CD14-positive monocyte (primary cell): ENCODE data around the gene TRIM65. TPM values are rescaled to one million over a fixed set of nuclear protein-coding genes. Genes with fewer than 3 reads are reported as not detected.
A peak's percentile ranks its signal among the peaks of the same experiment; 100 is the strongest.

Experiments
- DNase-seq, 3 donors: peaks; one replicate each; pipeline ENCODE4 v3.0.0-alpha.2; 2011 to 2022
- H2AFZ ChIP-seq: 2 replicates; pipeline ENCODE4 v1.6.0; 2012; ENCODE audit warnings: mild to moderate bottlenecking, low read depth, low read length, inconsistent platforms; ENCODE audit not compliant: insufficient read depth, poor library complexity, severe bottlenecking
- H3K27ac ChIP-seq, 2 donors: 1 replicate in 1 of 2; 2 replicates in 1 of 2; pipeline ENCODE4 v1.5.1; 2012 to 2013; ENCODE audit warnings: low read length in 2 of 2, control low read depth in 1 of 2, inconsistent platforms in 1 of 2, low read depth in 1 of 2, mild to moderate bottlenecking in 1 of 2
- H3K27me3 ChIP-seq, 2 donors: one replicate each; pipeline versions ENCODE4 v1.6.0 to v1.6.1; 2011 to 2013; ENCODE audit warnings: low read length in 2 of 2; ENCODE audit not compliant: control insufficient read depth in 2 of 2, insufficient read depth in 2 of 2
- H3K36me3 ChIP-seq, 2 donors: replicated peaks in 1 of 2; 1 replicate in 1 of 2; 2 replicates in 1 of 2; pipeline versions ENCODE4 v1.5.1 to v1.6.1; 2012 to 2013; ENCODE audit warnings: low read length in 2 of 2, control low read depth in 1 of 2, inconsistent platforms in 1 of 2, mild to moderate bottlenecking in 1 of 2; ENCODE audit not compliant: insufficient read depth in 2 of 2, control insufficient read depth in 1 of 2
- H3K4me1 ChIP-seq, 2 donors: 1 replicate in 1 of 2; 2 replicates in 1 of 2; pipeline versions ENCODE4 v1.5.1 to v1.6.1; 2012 to 2013; ENCODE audit warnings: low read length in 2 of 2, control low read depth in 1 of 2, inconsistent platforms in 1 of 2, mild to moderate bottlenecking in 1 of 2, moderate library complexity in 1 of 2; ENCODE audit not compliant: insufficient read depth in 2 of 2, control insufficient read depth in 1 of 2
- H3K4me2 ChIP-seq: replicated peaks from 2 replicates; pipeline ENCODE3; 2012; ENCODE audit warnings: low read length, moderate library complexity, mild to moderate bottlenecking; ENCODE audit not compliant: poor library complexity, severe bottlenecking; ENCODE audit errors: extremely low read depth
- H3K4me3 ChIP-seq, 3 experiments: fragments of 200-600 bp in 1 of 3; sonication (generic) in 1 of 3; replicated peaks in 1 of 3; 1 replicate in 2 of 3; 2 replicates in 1 of 3; pipeline ENCODE4 v1.5.1; 2011 to 2013; ENCODE audit warnings: low read length in 3 of 3, mild to moderate bottlenecking in 3 of 3, control low read depth in 2 of 3, low read depth in 2 of 3, inconsistent platforms in 1 of 3, moderate library complexity in 1 of 3
- H3K79me2 ChIP-seq: 2 replicates; pipeline ENCODE4 v1.6.0; 2012; ENCODE audit warnings: mild to moderate bottlenecking, control low read depth, inconsistent platforms, low read length, moderate library complexity; ENCODE audit not compliant: insufficient read depth
- H3K9ac ChIP-seq: 2 replicates; pipeline ENCODE4 v1.6.0; 2017; ENCODE audit warnings: low read length, mild to moderate bottlenecking; ENCODE audit not compliant: insufficient read depth, poor library complexity, severe bottlenecking
- H3K9me3 ChIP-seq, 2 donors: replicated peaks in 1 of 2; 1 replicate in 1 of 2; 2 replicates in 1 of 2; pipeline versions ENCODE4 v1.5.1 to v1.6.1; 2012 to 2013; ENCODE audit warnings: low read length in 2 of 2, control low read depth in 1 of 2; ENCODE audit not compliant: control insufficient read depth in 1 of 2, insufficient read depth in 1 of 2
- H4K20me1 ChIP-seq: 2 replicates; pipeline ENCODE4 v1.6.0; 2012; ENCODE audit warnings: mild to moderate bottlenecking, low read length, control low read depth, moderate library complexity; ENCODE audit not compliant: insufficient read depth
- H3K27ac Mint-ChIP-seq, 7 donors: one replicate each; pipeline ENCODE4 v1.8.0; 2020; ENCODE audit warnings: mild to moderate bottlenecking in 7 of 7, mixed read lengths in 7 of 7, moderate library complexity in 6 of 7, inconsistent platforms in 2 of 7
- H3K27me3 Mint-ChIP-seq, 3 donors: one replicate each; pipeline ENCODE4 v1.8.0; 2021 to 2022; ENCODE audit warnings: low read depth in 3 of 3, mild to moderate bottlenecking in 3 of 3, mixed read lengths in 3 of 3, moderate library complexity in 3 of 3, inconsistent platforms in 1 of 3
- H3K36me3 Mint-ChIP-seq, 2 donors: one replicate each; pipeline ENCODE4 v1.8.0; 2020; ENCODE audit warnings: mixed read lengths in 2 of 2, inconsistent platforms in 1 of 2, mild to moderate bottlenecking in 1 of 2
- H3K4me1 Mint-ChIP-seq: one replicate; pipeline ENCODE4 v1.8.0; 2020; ENCODE audit warnings: mild to moderate bottlenecking, mixed read lengths
- H3K4me3 Mint-ChIP-seq, 2 donors: one replicate each; pipeline ENCODE4 v1.8.0; 2020; ENCODE audit warnings: mild to moderate bottlenecking in 2 of 2, mixed read lengths in 2 of 2, moderate library complexity in 1 of 2
- H3K9me3 Mint-ChIP-seq, 7 donors: one replicate each; pipeline ENCODE4 v1.8.0; 2020 to 2022; ENCODE audit warnings: mixed read lengths in 7 of 7, mild to moderate bottlenecking in 6 of 7, moderate library complexity in 6 of 7, inconsistent platforms in 2 of 7
- CTCF ChIP-seq: fragments of 200-600 bp; IDR thresholded peaks from one replicate; pipeline ENCODE4 v1.8.0; 2022; ENCODE audit warnings: antibody characterized with exemption, mild to moderate bottlenecking
- WGBS: methylation state at CpG from one replicate; pipeline ENCODE4 v1.1.5; 2013; ENCODE audit warnings: missing lambda C conversion rate; ENCODE audit not compliant: insufficient coverage; 5-methylcytosine and 5-hydroxymethylcytosine counted together
- intact Hi-C, 2 donors: fragments of 100-400 bp; cut with micrococcal nuclease; formaldehyde crosslinking; loops; one replicate each; pipeline versions ENCODE4 v1.15.0 to v1.15.1; 2023
- polyA plus RNA-seq, 3 donors: library from polyadenylated mRNA; depleted of rRNA in 1 of 3; unstranded in 2 of 3; stranded (reverse) in 1 of 3; fragments of 300-500 nt in 2 of 3; fragments of >200 nt in 1 of 3; fragmentation: Illumina TruSeq in 2 of 3; gene quantifications; 1 replicate in 2 of 3; 2 replicates in 1 of 3; pipeline ENCODE4 v1.2.3, GENCODE V29; 2012 to 2021

TRIM65 gene
- polyA plus RNA-seq, 3 donors = 5.6 to 10.4 (median 5.9) TPM

GRCh38 chr17:75943491-75943890 is 46.7 kb upstream of the TRIM65 start:
- Histone ChIP-seq H4K20me1 (no peaks in the 10 kb centered on the region), H3K27me3 (no peaks in the 10 kb centered on the region), H3K79me2 (no peaks in the 10 kb centered on the region), H3K36me3 (peaks cover 42 to 53% of the 10 kb centered on the region in 2 donors), H2AFZ (no peak overlapping the region), H3K27ac (no peak overlapping the region), H3K9ac (no peak overlapping the region), H3K9me3 (no peaks in the 10 kb centered on the region), H3K4me2 (no peak overlapping the region), H3K4me1 (peaks cover 11 to 16% of the 10 kb centered on the region in 2 donors), H3K4me3 (no peak overlapping the region)
- Mint-ChIP-seq H3K36me3 (peaks cover 42 to 45% of the 10 kb centered on the region in 2 donors), H3K4me1 (peaks cover 13% of the 10 kb centered on the region), H3K27ac (no peak overlapping the region), H3K9me3 (no peaks in the 10 kb centered on the region), H3K27me3 (peaks cover 0 to 2% (median 2%) of the 10 kb centered on the region in 3 donors), H3K4me3 (no peak overlapping the region)
- DNase-seq = no peak
- TF ChIP-seq CTCF = no peak
- no CpG with 5 or more reads among the region's 1 CpG for WGBS
- intact Hi-C loops = loop anchor here in 1 of 2 donors (5.0 kb wide), 1 partner anchor 41 kb away; the partner anchor contains the start of gene MRPL38

GRCh38 chr17:75942473-75942872 is 45.7 kb upstream of the TRIM65 start:
- Histone ChIP-seq H3K27me3 (no peaks in the 10 kb centered on the region), H3K9ac (no peak overlapping the region), H3K9me3 (no peaks in the 10 kb centered on the region), H3K4me1 (peaks cover 11 to 16% of the 10 kb centered on the region in 2 donors), H3K79me2 (no peaks in the 10 kb centered on the region), H3K36me3 (peaks cover 33 to 43% of the 10 kb centered on the region in 2 donors), H4K20me1 (no peaks in the 10 kb centered on the region), H3K4me3 (no peak overlapping the region), H3K4me2 (no peak overlapping the region), H3K27ac (no peak overlapping the region), H2AFZ (no peak overlapping the region)
- Mint-ChIP-seq H3K27me3 (peaks cover 0 to 6% (median 2%) of the 10 kb centered on the region in 3 donors), H3K27ac (peak overlapping the region in 2 of 7 donors; percentile 13 to 38), H3K9me3 (no peaks in the 10 kb centered on the region), H3K36me3 (peaks cover 35 to 36% of the 10 kb centered on the region in 2 donors), H3K4me3 (no peak overlapping the region), H3K4me1 (peaks cover 13% of the 10 kb centered on the region)
- intact Hi-C loops = loop anchor here in 1 of 2 donors (5.0 kb wide), 1 partner anchor 40 kb away; the partner anchor contains the start of gene MRPL38
- DNase-seq = no peak
- WGBS = no CpG with 5 or more reads among the region's 4 CpGs
- TF ChIP-seq CTCF = no peak
